ENCODE measurements around the gene TROAP.
"Not testable (repeated sequence)": the region's sequence is repeated elsewhere in the genome, so short reads cannot be mapped to it uniquely, and the experiment has no call there.

TROAP gene

DNA sequence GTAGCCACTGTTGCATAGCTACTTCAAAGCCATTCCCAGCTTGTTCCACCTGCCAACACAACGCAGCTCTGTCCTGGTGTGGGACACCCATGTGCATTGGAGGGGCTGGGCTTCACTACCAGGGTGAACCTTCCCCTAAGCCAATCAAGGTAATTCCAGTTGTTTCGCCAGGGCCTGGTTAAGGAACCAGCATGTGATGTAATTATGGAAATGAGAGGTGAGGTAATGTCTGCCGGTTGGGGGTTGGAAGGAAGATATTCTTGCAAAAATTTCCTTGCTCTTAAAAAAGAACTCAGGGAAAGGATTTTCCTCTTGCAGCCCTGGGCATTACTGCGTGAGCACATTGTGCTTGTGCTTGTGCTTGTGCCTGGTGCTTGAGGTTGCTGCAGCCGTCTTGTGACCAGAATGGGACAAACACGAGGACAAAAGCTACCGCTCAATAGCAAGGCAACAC, 43.3 kb upstream of the TROAP start:
- in situ Hi-C loops (cut with MboI; ENCODE audit: low sequenced_read_pairs, unreplicated experiment): no loop called here
- TF ChIP-seq CTCF (IDR thresholded peaks at IDR 0.05; ENCODE audit: borderline replicate concordance, control extremely low read depth, extremely low read depth, insufficient read depth, missing control alignments): no peak
- no peak for DNase-seq (ENCODE audit: low spot score)

DNA sequence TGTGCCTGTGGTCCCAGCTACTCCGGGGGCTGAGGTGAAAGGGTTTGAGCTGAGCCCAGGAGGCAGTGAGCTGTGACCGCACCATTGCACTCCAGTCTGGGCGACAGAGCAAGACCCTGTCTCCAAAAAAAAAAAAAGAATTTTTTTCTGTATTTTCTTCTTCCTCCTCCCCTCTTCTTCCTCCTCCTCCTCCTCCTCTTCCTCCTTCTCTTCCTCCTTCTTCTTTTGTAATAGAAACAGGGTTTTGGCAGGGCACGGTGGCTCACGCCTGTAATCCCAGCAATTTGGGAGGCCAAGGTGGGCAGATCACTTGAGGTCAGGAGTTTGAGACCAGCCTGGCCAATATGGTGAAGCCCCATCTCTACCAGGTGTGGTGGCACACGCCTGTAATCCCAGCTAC, 42.5 kb upstream of the TROAP start:
- DNase-seq (ENCODE audit: low spot score); in situ Hi-C loops (cut with MboI; ENCODE audit: low sequenced_read_pairs, unreplicated experiment): not testable (repeated sequence)

DNA sequence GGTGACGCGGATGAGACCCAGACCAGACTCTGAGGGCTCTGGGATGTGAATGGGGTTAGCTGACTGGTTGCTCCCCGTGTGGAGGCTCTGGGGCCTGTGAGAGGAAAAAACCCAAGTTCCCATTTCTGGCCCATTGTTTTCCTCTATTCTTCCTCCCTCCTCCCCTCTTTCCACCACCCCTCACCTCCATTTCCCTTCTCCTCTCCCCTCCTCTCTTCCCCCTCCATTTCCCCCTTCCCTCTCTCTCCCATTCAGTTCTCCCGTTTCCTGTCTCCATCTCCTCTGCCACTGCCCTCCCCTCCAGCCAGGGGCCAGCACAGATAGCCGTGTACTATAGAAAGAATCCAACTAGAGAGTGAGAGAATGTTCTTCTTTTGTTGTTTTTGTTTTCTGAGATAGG, 40.8 kb upstream of the TROAP start:
- in situ Hi-C loops (cut with MboI; ENCODE audit: low sequenced_read_pairs, unreplicated experiment): no loop called here
- no peak for DNase-seq (ENCODE audit: low spot score)
- no peak for TF ChIP-seq CTCF (IDR thresholded peaks at IDR 0.05; ENCODE audit: borderline replicate concordance, control extremely low read depth, extremely low read depth, insufficient read depth, missing control alignments)

GRCh38 chr12:49282740-49283375, 40.2 kb upstream of the TROAP start:
- in situ Hi-C loops (cut with MboI; ENCODE audit: low sequenced_read_pairs, unreplicated experiment); DNase-seq (ENCODE audit: low spot score): not testable (repeated sequence)

GRCh38 chr12:49283541-49284429, 39.3 kb upstream of the TROAP start:
- in situ Hi-C loops (cut with MboI; ENCODE audit: low sequenced_read_pairs, unreplicated experiment): no loop called here
- no peak for DNase-seq (ENCODE audit: low spot score)
- TF ChIP-seq CTCF (IDR thresholded peaks at IDR 0.05; ENCODE audit: borderline replicate concordance, control extremely low read depth, extremely low read depth, insufficient read depth, missing control alignments): no peak

- no peak for DNase-seq (ENCODE audit: low spot score)
- no peak for TF ChIP-seq CTCF (IDR thresholded peaks at IDR 0.05; ENCODE audit: borderline replicate concordance, control extremely low read depth, extremely low read depth, insufficient read depth, missing control alignments)
- in situ Hi-C loops (cut with MboI; ENCODE audit: low sequenced_read_pairs, unreplicated experiment): loop anchor here (5.0 kb wide), 1 partner anchor 53 kb away; the partner anchor contains the start of gene C1QL4
Observed at GRCh38 chr12:49284672-49285071, 38.4 kb upstream of the TROAP start.

GRCh38 chr12:49287876-49288275, 35.2 kb upstream of the TROAP start:
- in situ Hi-C loops (cut with MboI; ENCODE audit: low sequenced_read_pairs, unreplicated experiment): loop anchor here (5.0 kb wide), 1 partner anchor 49 kb away; the partner anchor contains the start of gene C1QL4
- no peak for TF ChIP-seq CTCF (IDR thresholded peaks at IDR 0.05; ENCODE audit: borderline replicate concordance, control extremely low read depth, extremely low read depth, insufficient read depth, missing control alignments)
- no peak for DNase-seq (ENCODE audit: low spot score)

Measured in GM13976 (cell line).